AG10803 (cell line): ENCODE measurements around the gene TMEM150A.
"Not testable (repeated sequence)": the region's sequence is repeated elsewhere in the genome, so short reads cannot be mapped to it uniquely, and the experiment has no call there.

Experiments
- DNase-seq: peaks from one replicate; pipeline ENCODE4 v3.0.0; 2010; ENCODE audit warnings: low read depth
- H3K4me3 ChIP-seq: 2 replicates; pipeline ENCODE4 v1.5.1; 2011; ENCODE audit warnings: mild to moderate bottlenecking, low read length, control low read depth
- TF ChIP-seq, protein P1 (sequence below): conservative IDR thresholded peaks from 2 replicates; pipeline ENCODE4 v1.5.1; 2011; ENCODE audit warnings: mild to moderate bottlenecking, low read length, control low read depth, inconsistent platforms

Gene TMEM150A

DNA sequence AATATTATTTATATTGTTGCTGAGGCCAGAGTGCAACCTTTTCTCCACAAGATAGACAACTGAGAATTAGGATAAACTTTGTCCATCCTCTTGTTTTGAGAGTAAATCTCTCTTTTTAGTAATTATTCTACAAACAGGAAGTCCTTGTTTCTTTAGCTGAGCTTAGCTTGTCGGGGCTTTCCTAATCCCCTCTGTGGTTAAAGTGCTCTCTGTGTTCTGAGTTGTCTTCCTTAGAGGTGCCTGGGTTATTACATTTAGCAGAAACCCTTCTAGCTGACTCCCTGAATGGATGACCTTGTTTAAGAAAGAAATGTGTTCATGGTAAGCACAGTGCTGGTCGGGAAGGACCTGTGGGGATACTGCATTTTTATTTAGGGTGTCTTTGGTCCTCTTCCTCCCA, 26.2 kb upstream of the TMEM150A start:
- TF ChIP-seq, protein P1, sequence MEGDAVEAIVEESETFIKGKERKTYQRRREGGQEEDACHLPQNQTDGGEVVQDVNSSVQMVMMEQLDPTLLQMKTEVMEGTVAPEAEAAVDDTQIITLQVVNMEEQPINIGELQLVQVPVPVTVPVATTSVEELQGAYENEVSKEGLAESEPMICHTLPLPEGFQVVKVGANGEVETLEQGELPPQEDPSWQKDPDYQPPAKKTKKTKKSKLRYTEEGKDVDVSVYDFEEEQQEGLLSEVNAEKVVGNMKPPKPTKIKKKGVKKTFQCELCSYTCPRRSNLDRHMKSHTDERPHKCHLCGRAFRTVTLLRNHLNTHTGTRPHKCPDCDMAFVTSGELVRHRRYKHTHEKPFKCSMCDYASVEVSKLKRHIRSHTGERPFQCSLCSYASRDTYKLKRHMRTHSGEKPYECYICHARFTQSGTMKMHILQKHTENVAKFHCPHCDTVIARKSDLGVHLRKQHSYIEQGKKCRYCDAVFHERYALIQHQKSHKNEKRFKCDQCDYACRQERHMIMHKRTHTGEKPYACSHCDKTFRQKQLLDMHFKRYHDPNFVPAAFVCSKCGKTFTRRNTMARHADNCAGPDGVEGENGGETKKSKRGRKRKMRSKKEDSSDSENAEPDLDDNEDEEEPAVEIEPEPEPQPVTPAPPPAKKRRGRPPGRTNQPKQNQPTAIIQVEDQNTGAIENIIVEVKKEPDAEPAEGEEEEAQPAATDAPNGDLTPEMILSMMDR, result no peak
- DNase-seq, result no peak

DNA sequence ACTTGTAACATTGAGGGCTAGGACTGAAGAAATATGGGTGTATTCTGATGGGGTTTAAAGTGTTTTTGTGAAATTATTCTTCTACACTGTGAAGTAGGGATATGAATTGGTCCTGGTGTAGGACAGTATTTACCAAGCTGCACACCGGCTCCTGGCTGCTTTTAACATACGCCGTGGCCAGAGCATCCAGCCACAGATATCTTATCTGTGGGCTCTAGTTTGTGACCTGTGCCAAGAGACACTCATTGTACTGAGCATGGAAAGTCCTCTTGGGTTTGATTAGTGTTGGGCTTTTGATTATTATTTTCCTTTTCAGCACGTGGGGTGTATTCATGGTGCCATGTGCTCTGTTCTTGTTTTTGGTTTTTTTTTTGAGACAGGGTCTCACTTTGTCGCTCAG, 21.5 kb upstream of the TMEM150A start:
- TF ChIP-seq, protein P1, result no peak
- no peak for DNase-seq
- no peak overlapping the region for H3K4me3 ChIP-seq

More for the DNA sequence above, 26.2 kb upstream of the TMEM150A start:
- no peak overlapping the region for H3K4me3 ChIP-seq

DNA sequence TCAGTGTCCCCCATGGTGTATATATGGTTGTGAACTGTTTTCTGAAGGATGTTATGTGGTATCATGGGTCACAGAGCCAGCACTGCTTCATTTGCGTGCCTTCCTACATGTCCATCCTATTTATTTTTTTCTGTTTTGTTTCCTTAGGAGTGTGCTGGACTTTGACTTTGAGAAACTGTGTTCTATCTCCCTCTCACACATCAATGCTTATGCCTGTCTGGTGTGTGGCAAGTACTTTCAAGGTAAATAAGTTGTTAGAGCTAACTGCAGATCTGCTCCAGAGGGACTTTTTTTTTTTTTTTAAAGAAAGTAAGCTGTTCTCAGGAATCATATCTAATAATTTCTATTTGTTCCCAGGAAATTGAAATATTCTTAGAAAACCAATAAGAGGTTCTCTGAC, 18.8 kb upstream of the TMEM150A start:
- H3K4me3 ChIP-seq, result no peak overlapping the region
- DNase-seq, result no peak
- TF ChIP-seq, protein P1, result no peak

DNA sequence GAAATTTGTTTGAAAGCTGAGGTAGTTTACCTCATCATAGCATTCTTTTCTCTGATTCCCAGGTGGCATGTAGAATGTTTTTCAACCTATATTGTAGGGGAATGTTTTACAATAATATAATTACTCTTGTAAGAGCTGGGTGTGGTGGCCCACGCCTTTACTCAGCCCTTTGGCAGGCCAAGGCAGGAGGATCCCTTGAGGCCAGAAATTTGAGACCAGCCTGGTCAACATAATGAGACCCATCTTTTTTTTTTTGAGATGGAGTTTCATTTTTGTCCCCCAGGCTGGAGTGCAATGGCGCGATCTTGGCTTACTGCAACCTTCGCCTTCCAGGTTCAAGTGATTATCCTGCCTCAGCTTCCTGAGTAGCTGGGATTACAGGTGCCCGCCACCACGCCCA, 17.1 kb upstream of the TMEM150A start:
- no peak for DNase-seq
- TF ChIP-seq, protein P1, result no peak
- no peak overlapping the region for H3K4me3 ChIP-seq

DNA sequence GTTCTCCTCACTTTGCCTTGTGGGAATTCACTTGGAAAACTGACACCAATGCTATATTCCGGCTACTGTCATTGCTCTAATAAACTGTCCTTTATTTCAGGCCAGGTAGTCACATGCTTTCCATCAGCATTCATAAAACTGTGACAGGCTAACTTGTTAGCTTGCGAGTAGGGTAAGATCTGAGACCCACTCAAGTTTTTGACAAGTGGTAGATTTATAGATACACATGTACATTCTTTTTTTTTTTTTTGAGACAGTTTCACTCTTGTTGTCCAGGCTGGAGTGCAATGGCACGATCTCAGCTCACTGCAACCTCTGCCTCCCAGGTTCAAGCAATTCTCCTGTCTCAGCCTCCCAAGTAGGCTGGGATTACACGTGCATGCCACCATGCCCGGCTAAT, 15.2 kb upstream of the TMEM150A start:
- not testable (repeated sequence) for DNase-seq
- peak overlapping the region; percentile 2; the same call in 1 of the 2 replicates for H3K4me3 ChIP-seq

DNA sequence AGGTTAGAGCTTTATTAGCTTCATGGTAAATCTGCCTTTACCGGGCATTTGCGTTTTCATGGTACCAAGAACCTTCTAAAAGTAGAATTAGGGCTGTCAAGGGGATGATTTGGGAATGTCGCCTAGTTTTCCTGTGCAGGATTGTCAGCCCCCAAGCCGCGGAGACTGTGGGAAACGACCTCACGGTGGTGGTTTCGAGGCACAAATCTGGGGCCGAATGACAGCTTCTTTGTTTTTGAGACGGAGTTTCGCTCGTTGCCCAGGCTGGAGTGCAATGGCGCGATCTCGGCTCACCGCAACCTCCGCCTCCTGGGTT, 12.9 kb upstream of the TMEM150A start:
- no peak overlapping the region for H3K4me3 ChIP-seq
- no peak for DNase-seq
- TF ChIP-seq, protein P1, result no peak

DNA sequence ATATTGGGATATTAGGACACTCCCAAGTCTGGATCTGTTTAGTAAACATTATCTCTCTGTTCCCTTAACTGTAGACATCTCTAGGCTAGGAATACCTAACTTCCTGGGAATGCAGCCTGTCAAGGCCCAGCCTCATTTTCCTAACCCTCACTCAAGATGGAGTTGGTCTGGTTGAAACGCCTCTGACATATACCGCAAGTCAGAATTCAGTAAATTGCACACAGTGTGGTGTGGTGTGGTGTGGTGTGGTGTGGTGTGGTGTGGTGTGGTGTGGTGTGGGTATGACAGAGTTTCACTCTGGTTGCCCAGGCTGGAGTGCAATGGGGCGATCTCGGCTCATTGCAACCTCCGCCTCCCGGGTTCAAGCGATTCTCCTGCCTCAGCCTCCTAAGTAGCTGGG, 12.3 kb upstream of the TMEM150A start:
- not testable (repeated sequence) for DNase-seq, H3K4me3 ChIP-seq

DNA sequence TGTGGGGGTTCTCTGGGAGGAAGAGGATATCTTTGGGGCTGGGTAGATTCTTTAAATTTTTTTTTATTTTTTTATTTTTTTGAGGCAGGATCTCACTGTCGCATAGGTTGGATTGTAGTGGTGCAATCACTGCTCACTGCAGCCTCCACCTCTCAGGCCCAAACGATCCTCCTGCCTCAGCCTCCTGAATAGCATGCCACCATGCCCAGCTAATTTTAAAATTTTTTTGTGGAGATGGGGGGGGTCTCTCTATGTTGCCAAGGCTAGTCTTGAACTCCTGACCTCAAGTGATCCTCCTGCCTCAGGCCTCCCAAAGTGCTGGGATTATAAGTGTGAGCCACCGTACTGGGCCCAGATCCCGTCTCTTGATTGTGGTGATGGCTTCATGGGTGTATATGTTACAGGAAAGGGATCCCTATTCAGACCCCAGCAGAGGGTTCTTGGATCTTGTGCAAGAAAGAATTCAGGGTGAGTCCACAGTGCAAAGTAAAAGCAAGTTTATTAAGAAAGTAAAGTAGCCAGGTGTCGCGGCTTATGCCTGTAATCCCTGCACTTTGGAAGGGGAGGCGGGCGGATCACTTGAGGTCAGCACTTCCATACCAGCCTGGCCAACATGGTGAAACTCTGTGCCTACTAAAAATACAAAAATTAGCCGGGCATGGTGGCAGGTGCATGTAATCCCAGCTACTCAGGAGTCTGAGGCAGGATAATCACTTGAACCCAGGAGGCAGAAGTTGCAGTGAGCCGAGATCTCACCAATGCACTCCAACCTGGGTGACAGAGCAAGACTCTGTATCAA, 11.4 kb upstream of the TMEM150A start:
- TF ChIP-seq, protein P1, result no peak
- no peak overlapping the region for H3K4me3 ChIP-seq

More for the DNA sequence above, 11.4 kb upstream of the TMEM150A start:
- no peak for DNase-seq
